ENCODE results near the gene SCUBE2.
A peak's percentile ranks its signal among the peaks of the same experiment; 100 is the strongest.
"Not testable (repeated sequence)": the region's sequence is repeated elsewhere in the genome, so short reads cannot be mapped to it uniquely, and the experiment has no call there.

Gene SCUBE2

DNA sequence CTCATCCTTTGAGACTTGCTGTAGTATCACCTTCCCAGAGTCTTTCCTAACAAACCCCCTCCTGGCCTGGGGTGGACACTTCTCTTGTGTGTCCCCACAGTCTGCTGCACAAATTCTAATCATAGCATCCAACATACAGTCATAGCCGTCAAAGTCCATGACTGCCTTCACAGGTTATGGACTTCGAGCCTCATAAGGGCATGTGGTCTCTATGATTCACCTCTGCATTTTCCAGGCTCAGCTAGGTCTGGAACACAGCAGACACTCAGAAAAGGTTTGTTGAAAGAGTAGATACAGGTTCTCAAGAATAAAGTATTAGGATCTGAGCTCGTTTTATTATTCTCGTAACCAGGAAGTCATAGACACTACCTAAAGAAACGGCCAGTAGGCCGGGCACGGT lies 13.2 kb upstream of the SCUBE2 start:
- DNase-seq (ENCODE audit: low read depth), result no peak

DNA sequence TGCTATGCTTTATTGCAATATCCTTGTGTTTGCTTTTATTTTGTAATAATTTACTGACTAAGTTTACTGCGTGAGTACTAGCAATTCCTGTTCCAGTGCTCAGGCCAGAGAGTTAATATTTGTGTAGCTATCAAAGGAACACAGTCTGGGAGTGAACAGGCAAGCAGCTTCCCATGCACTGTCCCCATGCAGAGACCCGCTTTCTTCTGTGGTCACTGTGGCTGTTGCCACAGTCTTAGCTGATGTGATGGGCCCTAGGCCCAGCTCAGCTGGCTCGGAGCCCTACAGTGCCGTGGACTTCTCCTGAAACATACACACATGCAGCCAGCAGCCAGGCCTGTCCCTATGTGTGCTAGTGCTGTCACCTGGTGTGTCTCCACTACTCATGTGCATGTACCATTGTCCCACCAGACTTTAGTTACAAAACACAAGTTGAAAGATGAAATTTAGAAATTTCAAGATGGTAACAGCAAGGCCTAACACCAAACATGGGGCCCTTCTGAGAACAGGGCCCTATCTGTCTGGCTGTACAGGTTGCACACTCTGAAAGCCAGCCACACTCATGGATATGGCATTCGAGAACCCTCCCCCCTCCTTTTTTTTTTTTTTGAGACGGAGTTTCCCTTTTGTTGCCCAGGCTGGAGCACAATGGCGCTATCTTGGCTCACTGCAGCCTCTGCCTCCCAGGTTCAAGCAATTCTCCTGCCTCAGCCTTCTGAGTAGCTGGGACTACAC lies 12.3 kb upstream of the SCUBE2 start:
- no peak for DNase-seq (ENCODE audit: low read depth)

DNA sequence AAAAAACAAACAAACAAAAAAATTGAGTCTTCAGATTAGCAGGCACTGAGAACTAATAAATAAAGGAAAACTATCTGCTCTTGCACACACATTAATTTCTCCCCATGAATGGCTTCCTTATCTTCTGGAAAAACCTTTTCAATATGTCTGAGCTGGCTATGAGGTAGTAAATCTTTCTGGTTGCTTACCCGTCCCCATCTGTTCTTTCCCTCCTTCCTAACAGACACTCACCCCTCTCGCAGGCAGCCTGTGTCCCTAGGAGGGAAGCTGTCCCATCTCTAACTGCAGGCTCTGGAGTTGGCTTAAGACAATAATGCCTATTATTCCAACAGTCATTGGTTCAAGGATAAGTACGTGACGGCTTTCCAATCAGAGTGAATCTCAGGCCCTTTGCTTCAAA lies 8.2 kb upstream of the SCUBE2 start:
- DNase-seq (ENCODE audit: low read depth), result no peak

DNA sequence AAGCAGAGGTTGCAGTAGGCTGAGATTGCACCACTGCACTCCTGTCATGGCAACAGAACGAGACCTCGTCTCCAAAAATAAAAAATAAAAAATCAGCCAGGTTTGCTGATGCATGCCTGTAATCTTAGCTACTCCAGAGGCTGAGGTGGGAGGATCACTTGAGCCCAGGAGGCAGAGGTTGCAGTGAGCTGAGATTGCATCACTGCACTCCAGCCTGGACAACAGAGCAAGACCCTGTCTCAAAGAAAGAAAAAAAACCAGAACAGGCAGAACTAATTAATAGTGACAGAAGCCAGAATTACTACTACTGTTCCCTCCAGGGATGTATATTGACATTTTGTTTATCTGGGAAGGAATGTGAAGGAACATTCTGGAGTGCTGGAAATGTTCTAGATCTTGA lies 7.1 kb upstream of the SCUBE2 start:
- DNase-seq (ENCODE audit: low read depth), result not testable (repeated sequence)

GRCh38 chr11:9097186-9097943 lies 6.0 kb upstream of the SCUBE2 start:
- not testable (repeated sequence) for DNase-seq (ENCODE audit: low read depth)

DNA sequence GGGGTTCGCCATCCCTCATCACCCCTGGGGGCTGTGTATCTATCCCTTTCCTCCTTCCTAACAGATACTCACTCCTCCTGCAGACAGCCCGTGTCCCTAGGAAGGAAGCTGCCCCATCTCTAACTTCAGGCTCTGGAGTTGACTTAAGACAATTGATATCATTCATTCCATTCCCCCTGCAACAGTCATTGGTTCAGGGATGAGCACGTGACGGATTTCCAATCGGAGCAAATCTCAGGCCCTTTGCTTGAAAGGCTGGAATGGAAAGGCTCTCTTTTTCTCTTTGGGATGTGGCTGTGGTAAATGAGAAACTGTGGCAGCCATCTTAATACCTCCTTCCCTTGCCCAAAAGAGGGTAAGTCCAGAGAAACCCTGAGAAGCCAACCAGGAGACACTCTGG lies 5.0 kb upstream of the SCUBE2 start:
- DNase-seq (ENCODE audit: low read depth), result no peak

GRCh38 chr11:9095421-9095820 lies 4.0 kb upstream of the SCUBE2 start:
- DNase-seq (ENCODE audit: low read depth), result no peak

GRCh38 chr11:9094420-9094819 lies 3.0 kb upstream of the SCUBE2 start:
- DNase-seq (ENCODE audit: low read depth), result no peak

DNA sequence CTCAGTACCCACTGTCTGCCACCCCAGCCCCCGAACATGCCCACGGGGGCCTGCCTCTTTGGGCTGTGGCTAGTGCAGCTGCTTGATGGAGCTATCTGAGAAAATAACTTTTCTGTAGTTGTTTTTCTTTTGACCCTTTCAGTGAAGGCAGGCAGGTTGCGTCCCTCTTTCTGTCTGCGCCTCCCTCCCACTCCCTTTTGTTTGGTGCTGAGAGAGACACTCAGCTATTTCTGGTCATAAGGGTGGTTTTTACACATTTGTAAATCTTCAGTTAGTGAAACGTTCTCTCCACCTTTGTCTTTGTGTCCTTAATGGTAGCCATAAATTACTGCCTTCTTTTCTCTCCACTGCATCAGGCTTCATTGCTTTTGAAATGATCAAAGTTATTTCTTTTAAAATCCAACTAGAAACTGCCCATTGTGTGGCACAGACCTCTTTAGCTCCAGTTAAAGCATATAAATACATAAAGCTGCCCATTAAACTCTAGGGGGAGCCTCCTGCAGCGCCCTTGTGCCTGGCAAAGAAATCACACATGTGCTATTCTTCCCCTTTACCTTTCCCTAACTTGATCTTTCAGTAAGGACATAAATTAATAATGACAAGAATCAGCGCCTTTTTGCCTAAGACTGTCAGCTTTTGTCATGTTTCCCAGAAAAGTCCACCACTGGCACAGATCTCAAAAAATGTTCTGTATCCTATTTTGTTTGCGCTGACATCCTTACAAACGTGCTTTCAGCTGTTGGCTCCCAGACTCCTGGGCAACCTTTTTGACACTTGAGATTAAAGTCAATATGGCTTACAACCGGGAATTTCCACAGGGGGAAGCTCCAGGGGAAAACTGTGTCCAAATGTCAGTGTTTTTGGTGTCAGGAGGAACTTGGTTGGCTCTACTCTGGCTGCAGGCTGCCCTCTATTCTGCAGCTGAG lies 1.7 kb upstream of the SCUBE2 start:
- DNase-seq (ENCODE audit: low read depth), result no peak

DNA sequence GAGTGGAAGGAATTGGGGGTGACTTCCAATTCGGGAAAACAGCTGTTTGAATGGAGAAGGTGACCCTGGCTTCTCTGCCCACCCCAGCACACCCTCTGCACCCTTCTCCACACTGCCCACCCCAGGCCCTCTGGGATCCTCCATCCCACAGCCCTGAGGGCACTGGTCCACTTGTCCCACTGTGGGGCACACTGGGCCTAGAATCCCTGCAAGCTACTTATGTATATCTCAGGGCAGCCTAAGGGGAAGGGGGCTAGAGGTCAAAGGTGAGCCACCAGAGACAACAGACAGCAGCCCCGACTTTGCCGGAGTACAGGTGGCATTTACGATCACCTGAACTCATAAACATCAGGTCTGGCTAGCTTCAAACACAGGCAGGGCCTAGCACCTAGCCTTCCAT lies 673 bp upstream of the SCUBE2 start:
- no peak for DNase-seq (ENCODE audit: low read depth)

DNA sequence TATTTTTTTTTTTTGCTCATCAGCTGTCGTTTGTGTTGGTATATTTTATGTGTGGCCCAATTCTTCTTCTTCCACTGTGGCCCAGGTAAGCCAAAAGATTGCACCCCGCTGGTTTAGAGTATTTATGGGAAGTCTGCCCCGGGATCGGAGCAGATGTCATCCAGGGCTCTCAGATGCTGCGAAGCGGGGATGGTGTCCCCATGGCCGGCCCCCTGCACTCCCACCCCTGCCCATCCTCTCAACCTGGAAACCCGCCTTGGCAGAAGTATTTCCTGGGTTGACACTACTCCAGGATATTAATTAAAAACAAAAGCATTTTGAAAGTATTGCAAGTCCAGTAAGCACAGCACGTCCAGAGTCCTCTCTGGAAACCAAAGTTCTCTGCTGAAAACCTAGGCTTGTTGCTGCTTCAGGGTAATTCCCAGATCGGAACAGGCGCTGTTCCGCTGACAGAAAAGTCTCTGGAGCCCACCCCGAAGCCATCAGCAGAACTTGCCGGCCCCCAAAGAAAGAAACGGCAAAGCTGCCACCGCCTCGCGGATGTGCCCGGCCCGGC lies 833 bp downstream of the SCUBE2 start:
- DNase-seq (ENCODE audit: low read depth), result no peak

DNA sequence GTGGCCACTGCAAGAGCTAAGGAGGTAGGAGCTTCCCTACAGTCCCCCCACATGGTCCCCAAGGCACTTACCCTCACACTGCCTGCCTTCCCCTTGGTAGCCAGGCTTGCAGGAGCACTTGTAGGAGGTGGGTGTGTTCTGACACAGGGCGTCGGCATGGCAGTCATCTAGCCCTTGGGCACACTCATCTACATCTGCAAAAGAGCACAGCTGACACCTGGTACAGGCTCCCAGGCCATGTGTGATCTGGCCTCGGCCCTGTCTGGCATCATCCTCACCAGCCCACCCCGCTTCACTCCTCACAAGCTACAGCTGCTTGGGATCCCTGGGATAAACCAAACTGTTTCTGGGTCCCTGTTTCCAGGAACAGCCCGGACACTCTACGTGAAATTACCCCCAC lies 1.8 kb downstream of the SCUBE2 start:
- no peak for DNase-seq (ENCODE audit: low read depth)

DNA sequence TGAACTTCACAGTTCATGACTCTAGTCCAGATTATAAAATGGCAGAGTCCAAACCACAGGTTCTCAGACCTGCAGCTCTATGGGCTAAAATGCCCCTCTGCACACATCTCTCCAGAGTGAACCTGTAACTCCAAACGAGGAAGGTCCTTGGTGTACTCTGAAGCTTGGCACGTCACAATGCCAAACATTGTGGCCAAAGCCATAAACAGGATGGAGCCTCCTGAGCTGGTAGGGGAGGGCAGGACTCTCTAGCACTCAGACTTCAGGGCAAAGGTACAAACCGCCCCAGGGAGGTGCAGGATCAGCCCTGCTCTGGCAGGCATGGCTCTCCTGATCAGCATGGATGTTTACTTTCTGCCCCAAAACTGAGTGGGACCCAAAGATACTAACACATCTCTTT lies 2.3 kb downstream of the SCUBE2 start:
- DNase-seq (ENCODE audit: low read depth), result no peak

DNA sequence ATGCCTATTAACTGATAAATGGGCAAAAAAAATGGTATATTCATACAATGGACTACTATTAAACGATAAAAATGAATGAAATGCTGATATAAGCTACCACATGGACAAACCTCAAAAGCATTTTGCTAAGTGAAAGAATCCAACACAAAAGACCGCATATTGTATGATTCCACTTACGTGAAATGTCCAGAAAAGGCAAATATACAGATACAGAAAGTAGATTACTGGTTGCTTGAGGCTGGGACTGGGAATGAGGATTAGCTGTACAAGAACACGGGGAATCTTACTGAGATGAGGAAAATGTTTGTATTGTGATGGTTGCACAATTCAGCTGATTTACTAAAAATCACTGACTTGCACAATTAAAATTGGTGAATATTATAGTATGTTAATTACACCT lies 8.8 kb downstream of the SCUBE2 start:
- DNase-seq (ENCODE audit: low read depth), result peak; percentile 88

DNA sequence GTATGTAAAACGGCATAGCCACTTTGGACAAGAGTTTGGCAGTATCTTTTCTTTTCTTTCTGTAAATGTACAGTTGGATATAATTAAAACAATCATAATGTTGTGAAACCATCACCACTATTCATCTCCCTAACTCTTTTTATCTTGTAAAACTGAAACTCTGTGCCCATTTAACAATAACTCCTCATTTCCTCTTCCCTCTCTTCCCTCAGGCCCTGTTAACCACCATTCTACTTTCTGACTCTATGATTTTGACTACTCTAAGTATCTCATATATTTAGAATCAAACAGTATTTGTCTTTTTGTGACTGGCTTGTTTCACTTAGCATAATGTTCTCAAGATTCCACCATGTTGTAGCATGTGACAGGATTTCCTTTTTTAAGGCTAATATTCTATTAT lies 10.2 kb downstream of the SCUBE2 start:
- no peak for DNase-seq (ENCODE audit: low read depth)

DNA sequence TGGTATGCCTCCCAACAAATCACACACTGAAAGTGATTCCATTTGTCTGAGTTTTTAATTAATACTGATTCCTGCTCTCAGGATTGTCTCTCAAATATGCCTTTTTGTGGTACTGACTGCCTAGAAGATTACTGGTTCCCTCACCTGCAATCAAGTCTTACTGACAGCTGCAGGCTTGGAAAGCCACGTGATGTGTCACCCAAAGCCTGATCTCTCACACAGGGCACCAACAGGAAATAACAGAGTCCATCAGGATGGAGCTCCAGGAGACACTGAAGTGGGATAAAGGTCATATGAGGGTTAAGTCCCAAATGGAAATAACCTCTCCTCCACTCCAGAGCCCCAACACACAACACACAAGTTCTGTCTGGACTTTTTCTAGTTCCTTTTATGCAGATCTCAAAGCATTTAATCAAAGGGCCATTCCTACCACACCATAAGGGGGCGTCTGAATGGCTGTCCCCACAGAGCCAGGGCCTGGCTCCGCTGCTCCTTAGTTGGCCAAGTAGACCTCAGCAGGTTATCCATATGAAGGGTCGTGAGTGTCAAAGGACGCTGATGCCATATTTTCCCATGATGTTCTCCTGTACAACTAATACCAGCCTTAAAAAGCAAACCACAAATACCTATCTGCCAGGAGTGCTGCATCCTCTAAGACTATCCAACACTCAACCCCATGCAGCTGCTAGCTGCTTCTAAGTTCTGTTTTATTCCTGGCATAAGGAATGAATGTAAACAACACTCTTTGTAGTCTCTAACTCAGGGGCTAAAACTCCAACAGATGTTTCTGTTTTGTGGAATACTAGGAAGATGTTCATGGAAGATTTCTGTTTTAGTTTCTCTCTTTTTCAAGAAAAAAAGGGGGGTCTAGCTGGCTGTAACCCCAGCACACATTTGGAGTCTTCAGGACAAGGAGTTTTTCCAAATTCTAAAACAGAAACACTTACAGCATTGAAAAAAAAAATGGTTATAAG lies 13.0 kb downstream of the SCUBE2 start:
- DNase-seq (ENCODE audit: low read depth), result no peak

- DNase-seq (ENCODE audit: low read depth), result no peak
These were observed 14.2 kb downstream of the SCUBE2 start for GRCh38 chr11:9077164-9077563.

- no peak for DNase-seq (ENCODE audit: low read depth)
These were observed 14.7 kb downstream of the SCUBE2 start for GRCh38 chr11:9076661-9077060.

DNA sequence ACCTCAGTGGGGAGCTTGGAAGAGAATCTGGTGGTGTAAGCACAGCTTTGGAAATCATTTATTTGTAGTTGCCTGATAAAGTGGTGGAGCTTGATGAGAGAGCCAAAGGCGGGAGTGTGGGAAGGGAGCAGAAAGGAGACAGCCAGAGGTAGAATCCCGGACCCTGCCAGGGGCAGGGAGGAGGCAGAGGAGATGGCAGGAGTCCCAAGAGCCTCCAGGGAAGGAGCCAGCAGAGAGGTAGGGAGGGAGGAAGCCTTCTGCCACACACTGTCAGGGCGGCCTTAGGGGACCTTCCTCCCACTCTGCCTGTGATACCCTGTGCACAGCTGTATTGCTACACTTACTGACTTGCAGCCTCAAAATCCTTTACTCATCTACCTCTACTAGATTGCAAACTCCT lies 15.4 kb downstream of the SCUBE2 start:
- no peak for DNase-seq (ENCODE audit: low read depth)

GRCh38 chr11:9075556-9075955 lies 15.8 kb downstream of the SCUBE2 start:
- DNase-seq (ENCODE audit: low read depth), result no peak

All from amniotic epithelial cell (primary cell).